Measurements from ENCODE around the gene ZFAND6.

ZFAND6 gene

GRCh38 chr15:80058851-80059785, at the start of gene ZFAND6:
Gene ZFAND6 (plus strand): TSS chr15:80059676. CDS start chr15:80120345, 60,669 bp downstream.
- TF ChIP-seq GATA2 (IDR thresholded peaks at IDR 0.05; ENCODE audit: low read depth, low read length) (no peak), GATA3 (IDR thresholded peaks at IDR 0.05; ENCODE audit: low read depth, low read length) (no peak)

- no peak for TF ChIP-seq GATA3 (IDR thresholded peaks at IDR 0.05; ENCODE audit: low read depth, low read length)
These were observed 49.3 kb upstream of the ZFAND6 start for GRCh38 chr15:80010131-80010673.

GRCh38 chr15:80011596-80011995, 47.9 kb upstream of the ZFAND6 start:
- no peak for TF ChIP-seq GATA2 (IDR thresholded peaks at IDR 0.05; ENCODE audit: low read depth, low read length)
- TF ChIP-seq GATA3 (IDR thresholded peaks at IDR 0.05; ENCODE audit: low read depth, low read length), result no peak

GRCh38 chr15:80012060-80012726, 47.3 kb upstream of the ZFAND6 start:
- TF ChIP-seq GATA3 (IDR thresholded peaks at IDR 0.05; ENCODE audit: low read depth, low read length) (no peak), GATA2 (IDR thresholded peaks at IDR 0.05; ENCODE audit: low read depth, low read length) (no peak)

- TF ChIP-seq GATA2 (IDR thresholded peaks at IDR 0.05; ENCODE audit: low read depth, low read length) (no peak), GATA3 (IDR thresholded peaks at IDR 0.05; ENCODE audit: low read depth, low read length) (no peak)
These were observed 44.3 kb upstream of the ZFAND6 start for GRCh38 chr15:80015156-80015555.

GRCh38 chr15:80019168-80019745, 40.2 kb upstream of the ZFAND6 start:
- TF ChIP-seq GATA3 (IDR thresholded peaks at IDR 0.05; ENCODE audit: low read depth, low read length) (no peak), GATA2 (IDR thresholded peaks at IDR 0.05; ENCODE audit: low read depth, low read length) (no peak)

GRCh38 chr15:80020731-80021130, 38.7 kb upstream of the ZFAND6 start:
- TF ChIP-seq GATA3 (IDR thresholded peaks at IDR 0.05; ENCODE audit: low read depth, low read length) (no peak), GATA2 (IDR thresholded peaks at IDR 0.05; ENCODE audit: low read depth, low read length) (no peak)

- no peak for TF ChIP-seq GATA3 (IDR thresholded peaks at IDR 0.05; ENCODE audit: low read depth, low read length)
- TF ChIP-seq GATA2 (IDR thresholded peaks at IDR 0.05; ENCODE audit: low read depth, low read length), result no peak
These were observed 33.2 kb upstream of the ZFAND6 start for GRCh38 chr15:80026310-80026709.

- no peak for TF ChIP-seq GATA3 (IDR thresholded peaks at IDR 0.05; ENCODE audit: low read depth, low read length)
- no peak for TF ChIP-seq GATA2 (IDR thresholded peaks at IDR 0.05; ENCODE audit: low read depth, low read length)
These were observed 32.7 kb upstream of the ZFAND6 start for GRCh38 chr15:80026754-80027153.

- TF ChIP-seq GATA2 (IDR thresholded peaks at IDR 0.05; ENCODE audit: low read depth, low read length) (no peak), GATA3 (IDR thresholded peaks at IDR 0.05; ENCODE audit: low read depth, low read length) (no peak)
These were observed 30.5 kb upstream of the ZFAND6 start for GRCh38 chr15:80028937-80029336.

GRCh38 chr15:80031841-80032240, 27.6 kb upstream of the ZFAND6 start:
- no peak for TF ChIP-seq GATA3 (IDR thresholded peaks at IDR 0.05; ENCODE audit: low read depth, low read length)
- TF ChIP-seq GATA2 (IDR thresholded peaks at IDR 0.05; ENCODE audit: low read depth, low read length), result no peak

GRCh38 chr15:80034629-80035028, 24.8 kb upstream of the ZFAND6 start:
- TF ChIP-seq GATA3 (IDR thresholded peaks at IDR 0.05; ENCODE audit: low read depth, low read length), result no peak
- no peak for TF ChIP-seq GATA2 (IDR thresholded peaks at IDR 0.05; ENCODE audit: low read depth, low read length)

GRCh38 chr15:80036071-80036470, 23.4 kb upstream of the ZFAND6 start:
- TF ChIP-seq GATA2 (IDR thresholded peaks at IDR 0.05; ENCODE audit: low read depth, low read length) (no peak), GATA3 (IDR thresholded peaks at IDR 0.05; ENCODE audit: low read depth, low read length) (no peak)

All from SH-SY5Y (cell line).